ENCODE results near the gene ZNF786.

GRCh38 chr7:149102666-149103065, 12.1 kb upstream of the ZNF786 start:
- TF ChIP-seq CTCF (conservative IDR thresholded peaks at IDR 0.05; ENCODE audit: low read depth, low read length) = no peak
- TF ChIP-seq EZH2 (IDR thresholded peaks at IDR 0.05; ENCODE audit: low read length, unreplicated experiment) = no peak
- TF ChIP-seq EZH2phosphoT487 (IDR thresholded peaks at IDR 0.05; ENCODE audit: borderline replicate concordance, low read length) = no peak
